Measurements from ENCODE around the gene ZDHHC13. TPM values are rescaled to one million over a fixed set of nuclear protein-coding genes. Genes with fewer than 3 reads are reported as not detected.

The ZDHHC13 gene
- total and polyA plus RNA-seq, 10 of the 15 experiments (the other 5 are each of a cell fraction or from before 2014, with no cell fraction given): 8.5 to 34.2 (median 20.4) TPM

- ChIA-PET CTCF (no interaction called here), POLR2A (no interaction called here), RAD21 (ENCODE audit: unreplicated experiment) (no interaction called here), SMC1A (ENCODE audit: uncharacterized antibody, unreplicated experiment) (no interaction called here)
- Histone ChIP-seq H4K20me1 (ENCODE audit: control insufficient read depth, insufficient read depth) (no peaks in the 10 kb centered on the region), H3K9me3 (replicated peaks; ENCODE audit: control insufficient read depth, insufficient read depth, low read length) (no peaks in the 10 kb centered on the region), H3K9ac (ENCODE audit: control insufficient read depth, insufficient read depth, low read length) (no peak overlapping the region), H3K79me2 (ENCODE audit: control insufficient read depth, insufficient read depth, low read length) (no peaks in the 10 kb centered on the region), H2AFZ (ENCODE audit: control insufficient read depth, low read depth, low read length) (no peak overlapping the region), H3K4me2 (ENCODE audit: control insufficient read depth, insufficient read depth) (no peak overlapping the region), H3K4me3 (no peak overlapping the region), H3K27ac (ENCODE audit: control insufficient read depth, insufficient read depth) (no peak overlapping the region), H3K36me3 (ENCODE audit: control insufficient read depth in 2 of 2, insufficient read depth in 2 of 2, low read length in 1 of 2) (no peaks in the 10 kb centered on the region), H3K27me3 (replicated peaks in 1 of 2; ENCODE audit: control insufficient read depth in 2 of 2, insufficient read depth in 2 of 2, low read length in 1 of 2) (no peaks in the 10 kb centered on the region), H3K4me1 (ENCODE audit: control insufficient read depth, insufficient read depth, low read length) (no peaks in the 10 kb centered on the region)
- ATAC-seq (no peak), DNase-seq (ENCODE audit: low read depth, low spot score) (no peak), FAIRE-seq (no peak)
- 89% methylated on average over 4 of the region's 4 CpGs for WGBS (ENCODE audit: insufficient coverage, insufficient replicate concordance, low lambda C conversion rate, missing lambda C conversion rate)
- no TSS peak for BruUV-seq (replicated peaks)
- intact Hi-C loops (cut with micrococcal nuclease; ENCODE audit: unreplicated experiment) (no loop called here), in situ Hi-C loops (cut with MboI) (no loop called here)
- TF ChIP-seq PKNOX1 (IDR thresholded peaks at IDR 0.05) (no peak), PAX8 (IDR thresholded peaks at IDR 0.05) (no peak), FOXM1 (IDR thresholded peaks at IDR 0.05; ENCODE audit: low read depth, low read length) (no peak), ZNF24 (IDR thresholded peaks at IDR 0.05) (peak; percentile 81), SUPT20H (IDR thresholded peaks at IDR 0.05; ENCODE audit: borderline replicate concordance, control insufficient read depth, low read depth, low read length) (no peak)
Measured at GRCh38 chr11:19194620-19195308, 77.8 kb downstream of the ZDHHC13 start.

GRCh38 chr11:19196432-19196831, 79.5 kb downstream of the ZDHHC13 start:
- no TSS peak for BruUV-seq (replicated peaks)
- H3K36me3 ChIP-seq (ENCODE audit: control insufficient read depth in 2 of 2, insufficient read depth in 2 of 2, low read length in 1 of 2): no peaks in the 10 kb centered on the region
- POLR2A ChIA-PET: no interaction called here
- ATAC-seq (no peak), DNase-seq (ENCODE audit: low read depth, low spot score) (no peak), FAIRE-seq (no peak)
- H3K4me1 ChIP-seq (ENCODE audit: control insufficient read depth, insufficient read depth, low read length): no peaks in the 10 kb centered on the region
- RAD21 ChIA-PET (ENCODE audit: unreplicated experiment): no interaction called here
- no peaks in the 10 kb centered on the region for H3K9me3 ChIP-seq (replicated peaks; ENCODE audit: control insufficient read depth, insufficient read depth, low read length)
- intact Hi-C loops (cut with micrococcal nuclease; ENCODE audit: unreplicated experiment) (no loop called here), in situ Hi-C loops (cut with MboI) (no loop called here)
- H3K4me3 ChIP-seq: no peak overlapping the region
- H3K4me2 ChIP-seq (ENCODE audit: control insufficient read depth, insufficient read depth): no peak overlapping the region
- H4K20me1 ChIP-seq (ENCODE audit: control insufficient read depth, insufficient read depth): no peaks in the 10 kb centered on the region
- H3K27ac ChIP-seq (ENCODE audit: control insufficient read depth, insufficient read depth): no peak overlapping the region
- 44% methylated on average over 6 of the region's 6 CpGs for WGBS (ENCODE audit: insufficient coverage, insufficient replicate concordance, low lambda C conversion rate, missing lambda C conversion rate)
- H3K9ac ChIP-seq (ENCODE audit: control insufficient read depth, insufficient read depth, low read length): no peak overlapping the region
- SMC1A ChIA-PET (ENCODE audit: uncharacterized antibody, unreplicated experiment): no interaction called here
- H2AFZ ChIP-seq (ENCODE audit: control insufficient read depth, low read depth, low read length): no peak overlapping the region
- no peaks in the 10 kb centered on the region for H3K27me3 ChIP-seq (replicated peaks in 1 of 2; ENCODE audit: control insufficient read depth in 2 of 2, insufficient read depth in 2 of 2, low read length in 1 of 2)
- no peaks in the 10 kb centered on the region for H3K79me2 ChIP-seq (ENCODE audit: control insufficient read depth, insufficient read depth, low read length)
- CTCF ChIA-PET: interaction anchor here (1.2 kb wide), 1 partner anchor 120 kb away, joined by 4 read pairs; no protein-coding TSS in a partner anchor
- TF ChIP-seq SP1 (IDR thresholded peaks at IDR 0.05; ENCODE audit: low read depth, low read length) (no peak), MYC (IDR thresholded peaks at IDR 0.05; ENCODE audit: insufficient read depth, insufficient read length, insufficient replicate concordance, low read length, severe bottlenecking) (no peak), NR2C2 (IDR thresholded peaks at IDR 0.05; ENCODE audit: borderline replicate concordance, control insufficient read depth, insufficient read length, low read depth) (no peak), ZNF217 (IDR thresholded peaks at IDR 0.05) (no peak), FOS (IDR thresholded peaks at IDR 0.05; ENCODE audit: borderline replicate concordance, extremely low read depth, insufficient read length) (no peak), USF1 (IDR thresholded peaks at IDR 0.05; ENCODE audit: borderline replicate concordance, extremely low read length, insufficient read depth, low read depth, low read length) (no peak), NKRF (conservative IDR thresholded peaks at IDR 0.05) (no peak), ZNF384 (IDR thresholded peaks at IDR 0.05; ENCODE audit: borderline replicate concordance, low read depth, low read length) (no peak)
